B cell (primary cell): Measurements from ENCODE around the gene STAC3. TPM values are rescaled to one million over a fixed set of nuclear protein-coding genes. Genes with fewer than 3 reads are reported as not detected.
A peak's percentile ranks its signal among the peaks of the same experiment; 100 is the strongest.

ENCODE experiments used
- ATAC-seq: fragments of 200-7000 bp; cut with Tn5 transposase; one replicate; pipeline ENCODE4 v1.10.0; 2021; ENCODE audit warnings: low read depth, mild to moderate bottlenecking, moderate number of reproducible peaks, moderate library complexity
- CTCF ChIA-PET: fragments of 350-600 bp; sonication (Branson Sonifier 250); formaldehyde crosslinking; loops from one replicate; lab custom pipeline; 2021; ENCODE audit warnings: antibody characterized with exemption, inconsistent platforms; lab: Charles Lee
- POLR2A ChIA-PET: fragments of 350-600 bp; sonication (Branson Sonifier 250); formaldehyde crosslinking; loops from one replicate; lab custom pipeline; 2021; ENCODE audit warnings: antibody characterized with exemption; lab: Charles Lee
- DNase-seq: peaks from one replicate; pipeline ENCODE4 v3.0.0; 2013
- H2AFZ ChIP-seq: 2 replicates; pipeline ENCODE4 v1.6.1; 2012; ENCODE audit warnings: mild to moderate bottlenecking, low read depth, low read length; ENCODE audit not compliant: insufficient read depth, poor library complexity, severe bottlenecking
- H3K27ac ChIP-seq, 2 donors: 1 replicate in 1 of 2; 2 replicates in 1 of 2; pipeline ENCODE4 v1.5.1; 2012 to 2013; ENCODE audit warnings: low read length in 2 of 2, mild to moderate bottlenecking in 2 of 2, moderate library complexity in 1 of 2
- H3K27me3 ChIP-seq, 4 experiments: fragments of 200-600 bp in 1 of 4; sonication (generic) in 1 of 4; replicated peaks in 1 of 4; 1 replicate in 2 of 4; 2 replicates in 2 of 4; pipeline versions ENCODE4 v1.6.1 to v1.7.0; 2013 to 2016; ENCODE audit warnings: low read length in 3 of 4, mild to moderate bottlenecking in 2 of 4, mixed read lengths in 1 of 4, moderate library complexity in 1 of 4; ENCODE audit not compliant: insufficient read depth in 4 of 4, control insufficient read depth in 3 of 4; ENCODE audit errors: control extremely low read depth in 1 of 4
- H3K36me3 ChIP-seq, 2 experiments: replicated peaks in 1 of 2; 1 replicate in 1 of 2; 2 replicates in 1 of 2; pipeline versions ENCODE4 v1.6.1 to v1.7.1; 2013; ENCODE audit warnings: low read length in 1 of 2; ENCODE audit not compliant: insufficient read depth in 2 of 2, control insufficient read depth in 1 of 2; ENCODE audit errors: control extremely low read depth in 1 of 2, extremely low read depth in 1 of 2
- H3K4me1 ChIP-seq, 2 donors: fragments of 200-600 bp in 1 of 2; sonication (generic) in 1 of 2; 1 replicate in 1 of 2; 2 replicates in 1 of 2; pipeline versions ENCODE4 v1.5.1 to v1.6.1; 2013 to 2017; ENCODE audit warnings: low read length in 2 of 2; ENCODE audit not compliant: control insufficient read depth in 2 of 2, insufficient read depth in 2 of 2
- H3K4me2 ChIP-seq: replicated peaks from 2 replicates; pipeline ENCODE3; 2012; ENCODE audit warnings: mild to moderate bottlenecking, low read depth, low read length; ENCODE audit not compliant: poor library complexity, severe bottlenecking
- H3K4me3 ChIP-seq, 5 experiments: fragments of 200-600 bp in 1 of 5; sonication (generic) in 1 of 5; 1 replicate in 3 of 5; 2 replicates in 2 of 5; pipeline versions ENCODE4 v1.5.1 to v1.7.0; 2011 to 2016; ENCODE audit warnings: low read length in 4 of 5, mild to moderate bottlenecking in 4 of 5, low read depth in 2 of 5, control low read depth in 1 of 5, moderate library complexity in 1 of 5; ENCODE audit not compliant: insufficient read depth in 1 of 5; ENCODE audit errors: control extremely low read depth in 1 of 5, extremely low read depth in 1 of 5
- H3K79me2 ChIP-seq: fragments of 200-600 bp; sonication (generic); one replicate; pipeline ENCODE4 v1.6.0; 2016; ENCODE audit warnings: low read length; ENCODE audit not compliant: control insufficient read depth, insufficient read depth
- H3K9ac ChIP-seq: fragments of 200-600 bp; sonication (generic); 2 replicates; pipeline ENCODE4 v1.6.1; 2017; ENCODE audit warnings: mild to moderate bottlenecking, low read length, moderate library complexity
- H3K9me3 ChIP-seq, 3 donors: one replicate each; pipeline versions ENCODE4 v1.6.1 to v1.7.1; 2013; ENCODE audit warnings: low read length in 2 of 3; ENCODE audit not compliant: control insufficient read depth in 2 of 3, insufficient read depth in 1 of 3; ENCODE audit errors: control extremely low read depth in 1 of 3
- H4K20me1 ChIP-seq: 2 replicates; pipeline ENCODE4 v1.6.0; 2012; ENCODE audit warnings: mild to moderate bottlenecking, low read length; ENCODE audit not compliant: insufficient read depth, control insufficient read depth, poor library complexity, severe bottlenecking
- H3K27ac Mint-ChIP-seq: one replicate; pipeline ENCODE4 v1.8.0; 2021; ENCODE audit warnings: mixed read lengths
- H3K27me3 Mint-ChIP-seq: one replicate; pipeline ENCODE4 v1.8.0; 2021; ENCODE audit warnings: mixed read lengths
- H3K4me1 Mint-ChIP-seq: one replicate; pipeline ENCODE4 v1.8.0; 2021; ENCODE audit warnings: mixed read lengths
- H3K4me3 Mint-ChIP-seq: one replicate; pipeline ENCODE4 v1.8.0; 2021; ENCODE audit warnings: mixed read lengths
- H3K9me3 Mint-ChIP-seq: one replicate; pipeline ENCODE4 v1.8.0; 2022; ENCODE audit warnings: mixed read lengths; ENCODE audit not compliant: insufficient read depth
- EZH2 ChIP-seq: IDR thresholded peaks from 2 replicates; pipeline ENCODE4 v1.6.1; 2012; ENCODE audit warnings: borderline replicate concordance, low read depth, mild to moderate bottlenecking, moderate library complexity, low read length; ENCODE audit not compliant: insufficient read depth, poor library complexity, severe bottlenecking
- WGBS: methylation state at CpG from one replicate; pipeline ENCODE4 v1.1.5; 2013; ENCODE audit warnings: missing lambda C conversion rate; ENCODE audit not compliant: insufficient coverage; 5-methylcytosine and 5-hydroxymethylcytosine counted together
- intact Hi-C: fragments of 100-400 bp; cut with micrococcal nuclease; formaldehyde crosslinking; loops from one replicate; pipeline ENCODE4 v1.10.0; 2022
- polyA plus RNA-seq: library from polyadenylated mRNA; depleted of rRNA; stranded (reverse); fragments of >200 nt; gene quantifications from 2 replicates; pipeline ENCODE4 v1.2.3, GENCODE V29; 2012
- total RNA-seq, 2 donors: library from RNA; stranded (reverse); fragments of 120-200 nt in 1 of 2; gene quantifications; 1 replicate in 1 of 2; 2 replicates in 1 of 2; pipeline versions ENCODE4 v1.2.3 to v1.2.4, GENCODE V29; 2013 to 2022
- TF ChIP-seq, protein P1 (sequence below): fragments of 200-600 bp; IDR thresholded peaks from one replicate; pipeline ENCODE4 v1.8.0; 2022; ENCODE audit warnings: antibody characterized with exemption, mild to moderate bottlenecking

The STAC3 gene
- total and polyA plus RNA-seq, 2 donors (not counting 1 experiment from before 2014, with no cell fraction given), result 4.5 to 6.2 TPM

DNA sequence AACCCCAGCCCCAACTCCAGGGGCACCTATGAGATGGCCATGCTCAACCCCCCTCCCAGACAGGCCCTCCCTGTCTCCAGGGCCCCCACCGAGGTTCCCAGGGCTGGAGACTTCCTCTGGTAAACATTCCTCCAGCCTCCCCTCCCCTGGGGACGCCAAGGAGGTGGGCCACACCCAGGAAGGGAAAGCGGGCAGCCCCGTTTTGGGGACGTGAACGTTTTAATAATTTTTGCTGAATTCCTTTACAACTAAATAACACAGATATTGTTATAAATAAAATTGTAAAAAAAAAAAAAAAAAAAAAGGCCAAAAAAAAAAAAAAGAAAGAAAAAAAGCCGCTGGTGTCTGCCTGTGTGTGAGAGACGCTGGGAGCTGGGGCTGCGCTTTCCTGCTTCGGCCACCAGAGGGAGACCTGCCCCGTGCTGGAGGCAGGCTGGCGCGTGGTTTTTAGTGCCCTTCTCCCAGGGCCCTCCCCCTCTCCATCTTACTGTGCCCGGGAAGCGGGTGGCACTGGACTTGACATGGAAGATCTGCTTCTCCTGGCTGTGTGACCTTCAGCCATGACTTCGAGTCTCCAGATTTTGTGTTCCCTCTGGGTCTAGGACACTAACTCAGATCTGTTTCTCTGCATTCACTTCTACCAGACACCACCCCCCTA is 37.8 kb downstream of the STAC3 start:
- peaks cover 0 to 51% (median 17%) of the 10 kb centered on the region in 4 experiments for H3K27me3 ChIP-seq
- H3K4me1 ChIP-seq, result peaks cover 43 to 49% of the 10 kb centered on the region in 2 donors
- intact Hi-C loops, result loop anchor here (1.0 kb wide), 1 partner anchor 30 kb away; no protein-coding TSS in a partner anchor

More for the DNA sequence above, 37.8 kb downstream of the STAC3 start:
- peaks cover 8% of the 10 kb centered on the region for H4K20me1 ChIP-seq
- POLR2A ChIA-PET, result interaction anchor here (0.7 to 5.6 kb wide), 4 partner anchors 10 to 85 kb away, joined by 3 to 110 read pairs (median 4); partner anchors contain the start of gene LRP1
- H3K36me3 ChIP-seq, result no peaks in the 10 kb centered on the region
- Mint-ChIP-seq H3K9me3 (no peaks in the 10 kb centered on the region), H3K27ac (peak overlapping the region; percentile 56), H3K4me1 (peaks cover 43% of the 10 kb centered on the region), H3K27me3 (peaks cover 24% of the 10 kb centered on the region), H3K4me3 (peak overlapping the region; percentile 54)
- DNase-seq (peak; percentile 89), ATAC-seq (peak; percentile 42)
- no peak overlapping the region for H3K27ac ChIP-seq
- no peak overlapping the region for H2AFZ ChIP-seq
- peaks cover 0 to 11% (median 0%) of the 10 kb centered on the region in 3 donors for H3K9me3 ChIP-seq
- peak overlapping the region; percentile 94 for H3K4me2 ChIP-seq
- TF ChIP-seq, protein P1, sequence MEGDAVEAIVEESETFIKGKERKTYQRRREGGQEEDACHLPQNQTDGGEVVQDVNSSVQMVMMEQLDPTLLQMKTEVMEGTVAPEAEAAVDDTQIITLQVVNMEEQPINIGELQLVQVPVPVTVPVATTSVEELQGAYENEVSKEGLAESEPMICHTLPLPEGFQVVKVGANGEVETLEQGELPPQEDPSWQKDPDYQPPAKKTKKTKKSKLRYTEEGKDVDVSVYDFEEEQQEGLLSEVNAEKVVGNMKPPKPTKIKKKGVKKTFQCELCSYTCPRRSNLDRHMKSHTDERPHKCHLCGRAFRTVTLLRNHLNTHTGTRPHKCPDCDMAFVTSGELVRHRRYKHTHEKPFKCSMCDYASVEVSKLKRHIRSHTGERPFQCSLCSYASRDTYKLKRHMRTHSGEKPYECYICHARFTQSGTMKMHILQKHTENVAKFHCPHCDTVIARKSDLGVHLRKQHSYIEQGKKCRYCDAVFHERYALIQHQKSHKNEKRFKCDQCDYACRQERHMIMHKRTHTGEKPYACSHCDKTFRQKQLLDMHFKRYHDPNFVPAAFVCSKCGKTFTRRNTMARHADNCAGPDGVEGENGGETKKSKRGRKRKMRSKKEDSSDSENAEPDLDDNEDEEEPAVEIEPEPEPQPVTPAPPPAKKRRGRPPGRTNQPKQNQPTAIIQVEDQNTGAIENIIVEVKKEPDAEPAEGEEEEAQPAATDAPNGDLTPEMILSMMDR, result peak; percentile 93
- no peak for TF ChIP-seq EZH2
- no peak overlapping the region for H3K9ac ChIP-seq
- peak overlapping the region in 1 of 5 experiments; percentile 20 for H3K4me3 ChIP-seq
- CTCF ChIA-PET, result interaction anchor here (0.6 to 8.8 kb wide), 19 partner anchors 24 to 245 kb away, joined by 3 to 838 read pairs (median 5); partner anchors contain the start of genes INHBE, LRP1, SHMT2 and STAC3
- H3K79me2 ChIP-seq, result no peaks in the 10 kb centered on the region
- WGBS, result 3% methylated on average over 10 of the region's 16 CpGs
